ENCODE measurements around the gene GCNT4.
"Not testable (repeated sequence)": the region's sequence is repeated elsewhere in the genome, so short reads cannot be mapped to it uniquely, and the experiment has no call there.

The GCNT4 gene

GRCh38 chr5:75052192-75053053, at the start of gene GCNT4:
Gene GCNT4, minus strand, starts transcription at chr5:75052558. Its CDS starts 22,521 bp downstream, at chr5:75030037.
- DNase-seq = no peak

GRCh38 chr5:75095956-75096355, 43.6 kb upstream of the GCNT4 start:
- DNase-seq = not testable (repeated sequence)

- DNase-seq = no peak
Measured at GRCh38 chr5:75091597-75091996, 39.2 kb upstream of the GCNT4 start.

DNA sequence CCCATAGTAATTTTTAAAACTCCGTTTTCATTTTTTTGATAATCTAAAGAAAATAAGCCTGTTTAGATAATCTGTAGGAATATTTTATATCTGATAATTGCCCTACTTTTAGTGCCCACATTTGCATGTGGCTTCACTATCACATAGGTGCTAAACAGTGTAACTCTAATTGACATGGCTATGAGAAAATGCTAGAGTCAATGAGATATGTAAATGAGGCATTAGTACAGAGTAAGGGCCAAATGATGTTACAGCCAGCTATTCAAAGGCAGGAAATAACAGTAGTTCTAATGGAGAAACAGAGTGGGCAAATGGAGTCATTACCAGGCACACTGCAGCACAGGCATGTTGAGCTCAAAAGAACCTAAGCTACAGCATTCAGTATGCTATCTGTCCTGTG, 37.3 kb upstream of the GCNT4 start:
- DNase-seq = no peak

- DNase-seq = no peak
Measured at GRCh38 chr5:75089137-75089536, 36.8 kb upstream of the GCNT4 start.

DNA sequence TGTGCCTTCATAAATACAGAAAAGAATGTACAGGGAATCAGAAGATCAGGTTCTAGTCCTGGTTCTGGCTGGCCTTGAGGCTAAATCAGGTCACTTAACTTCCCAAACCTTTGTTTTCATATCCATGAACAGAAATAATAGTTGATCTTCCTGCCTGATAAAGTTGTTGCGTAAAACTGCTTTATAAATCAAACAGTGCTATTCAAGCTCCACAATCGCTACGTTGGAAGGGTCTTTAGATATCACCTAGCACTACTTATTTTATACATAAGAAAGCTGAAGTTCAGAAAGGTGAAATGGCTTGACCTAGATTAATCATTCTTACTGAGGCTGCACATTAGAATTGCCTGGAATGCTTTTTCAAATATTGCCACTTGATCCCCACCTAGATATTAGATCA, 36.3 kb upstream of the GCNT4 start:
- no peak for DNase-seq

GRCh38 chr5:75081510-75081909, 29.2 kb upstream of the GCNT4 start:
- DNase-seq = no peak

GRCh38 chr5:75079346-75079745, 27.0 kb upstream of the GCNT4 start:
- not testable (repeated sequence) for DNase-seq

DNA sequence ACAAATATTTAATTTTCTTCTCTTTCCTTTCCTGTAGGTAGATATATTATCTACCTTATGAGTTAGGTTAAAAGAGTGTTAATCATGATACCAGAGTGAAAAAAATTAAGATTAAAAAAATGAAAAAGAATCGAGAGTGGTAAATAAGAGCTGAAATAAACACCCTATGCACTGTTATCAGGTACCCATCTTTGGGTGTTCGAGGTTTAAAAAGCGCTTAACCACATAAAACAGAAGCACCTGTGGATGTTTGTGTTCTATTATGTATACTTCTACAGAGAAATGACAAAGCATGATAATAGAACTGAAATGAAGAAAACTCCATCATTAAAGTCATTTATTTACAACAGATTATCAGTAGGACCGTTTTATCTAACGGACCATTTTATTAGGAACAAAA, 25.7 kb upstream of the GCNT4 start:
- DNase-seq = no peak

DNA sequence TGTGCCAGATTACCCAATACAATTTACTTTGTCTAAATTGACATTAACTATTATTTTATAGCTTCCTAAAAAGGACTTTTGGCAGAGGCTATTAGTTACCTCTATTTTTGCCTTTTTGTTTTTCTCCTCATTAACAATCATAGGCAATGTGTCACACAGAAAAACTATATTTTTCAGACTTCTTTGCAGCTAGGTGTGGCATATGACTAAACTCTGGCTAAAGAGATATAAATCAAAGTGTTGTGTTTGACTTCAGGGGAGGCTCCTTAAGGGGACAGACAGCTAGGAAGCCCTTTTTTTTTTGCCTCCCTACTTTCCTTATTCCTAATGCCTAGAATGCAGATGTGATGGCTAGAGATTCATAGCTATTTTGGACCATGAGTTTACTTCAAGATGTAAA, 19.7 kb upstream of the GCNT4 start:
- no peak for DNase-seq

- DNase-seq = no peak
Measured at GRCh38 chr5:75071100-75071499, 18.7 kb upstream of the GCNT4 start.

GRCh38 chr5:75067434-75067833, 15.1 kb upstream of the GCNT4 start:
- DNase-seq = no peak

DNA sequence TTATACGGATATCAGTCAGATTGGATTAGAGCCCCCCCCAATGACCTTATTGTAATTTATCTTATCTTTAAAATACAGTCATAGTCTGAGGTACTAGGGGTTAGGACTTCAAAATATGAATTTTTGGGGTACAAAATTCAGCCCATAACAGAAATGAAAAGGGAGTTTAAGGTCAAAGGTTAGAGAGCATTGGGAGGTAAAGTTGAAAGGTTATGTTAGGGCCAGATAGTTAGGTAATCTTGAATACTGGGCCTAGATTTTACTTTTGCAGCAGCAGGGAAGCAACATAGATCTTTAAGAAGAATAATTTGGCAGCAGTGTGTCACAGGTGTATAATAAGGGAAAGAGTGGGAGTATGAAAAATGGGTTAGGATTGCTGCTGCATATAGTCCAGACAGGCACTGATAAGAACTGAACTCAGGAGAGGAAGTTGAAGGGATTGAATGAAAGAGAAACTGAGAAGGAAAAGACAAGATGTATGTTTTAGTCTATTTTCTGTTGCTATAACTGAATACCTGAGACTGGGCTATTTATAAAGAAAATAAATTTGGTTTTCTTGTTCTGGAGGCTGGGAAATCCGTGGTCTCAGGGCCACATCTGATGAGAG, 10.7 kb upstream of the GCNT4 start:
- no peak for DNase-seq

- peak; percentile 58 to 60 for DNase-seq
Measured at GRCh38 chr5:75059912-75060545, 7.7 kb upstream of the GCNT4 start.

GRCh38 chr5:75058986-75059535, 6.7 kb upstream of the GCNT4 start:
- DNase-seq = no peak

GRCh38 chr5:75057561-75057960, 5.2 kb upstream of the GCNT4 start:
- no peak for DNase-seq

DNA sequence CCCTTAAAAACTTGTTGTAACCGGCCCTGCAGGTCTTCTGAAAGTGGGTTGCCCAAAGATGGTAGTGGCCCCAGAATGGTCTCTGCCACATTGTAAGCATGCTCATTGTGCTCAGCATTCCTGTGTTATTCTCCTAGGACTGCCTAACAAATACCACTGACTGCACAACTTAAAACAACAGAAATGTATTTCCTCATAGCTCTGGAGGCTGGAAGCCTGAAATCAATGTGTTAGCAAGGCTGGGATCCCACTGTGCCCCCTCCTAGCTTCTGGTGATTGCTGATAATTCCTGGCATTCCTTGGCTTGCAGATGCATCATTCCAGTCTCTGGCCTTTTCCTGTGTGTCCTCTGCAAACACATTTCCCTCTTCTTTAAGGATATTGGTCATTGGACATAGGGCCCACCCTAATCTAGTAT, 3.4 kb upstream of the GCNT4 start:
- DNase-seq = no peak

- DNase-seq = no peak
Measured at GRCh38 chr5:75054134-75054930, 2.0 kb upstream of the GCNT4 start.

GRCh38 chr5:75053304-75054133, 1.2 kb upstream of the GCNT4 start:
- peak; percentile 46 to 54 for DNase-seq

GRCh38 chr5:75053054-75053303, 621 bp upstream of the GCNT4 start:
- no peak for DNase-seq

GRCh38 chr5:75051217-75051751, 1.1 kb downstream of the GCNT4 start:
- no peak for DNase-seq

- DNase-seq = peak; percentile 54 to 63
Measured at GRCh38 chr5:75050415-75050814, 1.9 kb downstream of the GCNT4 start.
